Adrenal gland (tissue), 5 donors: ENCODE data around the gene SEPTIN3.

Source experiments
- CTCF ChIP-seq, 6 experiments: fragments of 450-650 bp in 4 of 6; fragments of 200-600 bp in 2 of 6; sonication (generic) in 1 of 6; IDR thresholded peaks; 1 replicate in 5 of 6; 2 replicates in 1 of 6; pipeline versions ENCODE4 v1.5.1 to v1.8.0; 2016 to 2021; ENCODE audit warnings: antibody characterized with exemption in 6 of 6, mild to moderate bottlenecking in 2 of 6, moderate library complexity in 1 of 6
- POLR2A ChIP-seq, 2 donors: fragments of 450-650 bp; IDR thresholded peaks; one replicate each; pipeline ENCODE4 v1.6.1; 2017; ENCODE audit warnings: antibody characterized with exemption in 2 of 2, mild to moderate bottlenecking in 2 of 2, moderate library complexity in 1 of 2
- donor health status: DM: no; HTN: no; CAD: no.

DNA sequence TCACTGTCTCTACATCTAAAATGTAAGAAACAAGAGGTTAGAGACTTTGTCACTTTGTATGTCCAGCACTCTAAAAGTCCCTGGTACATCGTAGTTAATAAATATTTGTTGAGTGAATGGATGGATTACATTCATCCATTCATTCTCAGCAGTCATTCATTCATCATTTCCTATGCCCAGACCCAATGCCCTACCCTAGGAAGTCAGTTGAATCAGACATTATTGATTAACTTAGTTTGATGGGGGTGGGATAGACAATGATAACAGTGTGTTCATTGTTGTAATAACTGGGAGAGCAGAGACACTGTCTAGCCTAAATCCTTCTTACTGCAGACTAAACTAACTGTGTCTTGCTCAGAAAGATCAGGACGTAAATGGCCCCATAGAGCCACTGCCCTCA is 21.1 kb upstream of the SEPTIN3 start:
- TF ChIP-seq CTCF (IDR thresholded peaks at IDR 0.05): no peak
- TF ChIP-seq POLR2A (IDR thresholded peaks at IDR 0.05): no peak
